Measurements from ENCODE around the gene CERS1. TPM values are rescaled to one million over a fixed set of nuclear protein-coding genes. Genes with fewer than 3 reads are reported as not detected.

CERS1 gene
- total and polyA plus RNA-seq, 5 donors from 2014 or later, result not detected

Other genes with a start within 250 kb of the CERS1 start
- gene CRTC1, start 212.5 kb downstream of the CERS1 start, total RNA-seq, result 20.2 TPM
- gene CRTC1, start 212.5 kb downstream of the CERS1 start, polyA plus RNA-seq, result 1 to 10 TPM in 2 of 4 donors, under 1 TPM in 2; 0.47 to 1.5 (median 0.82) TPM
- not detected for gene COMP, start 104.9 kb downstream of the CERS1 start, total RNA-seq
- gene COMP, start 104.9 kb downstream of the CERS1 start, polyA plus RNA-seq, result not detected
- gene UPF1, start 64.2 kb downstream of the CERS1 start, total RNA-seq, result 140 TPM
- 10 to 100 TPM in 2 of 4 donors, 1 to 10 TPM in 2; 8.6 to 11.9 (median 9.8) TPM for gene UPF1, start 64.2 kb downstream of the CERS1 start, polyA plus RNA-seq
- 165 TPM for gene COPE, start 23.2 kb upstream of the CERS1 start, total RNA-seq
- 100 to 1,000 TPM; 218 to 314 (median 273) TPM for gene COPE, start 23.2 kb upstream of the CERS1 start, polyA plus RNA-seq
- 48.0 TPM for gene DDX49, start 23.6 kb upstream of the CERS1 start, total RNA-seq
- gene DDX49, start 23.6 kb upstream of the CERS1 start, polyA plus RNA-seq, result 10 to 100 TPM; 21.6 to 30.9 (median 26.4) TPM
- gene HOMER3, start 45.1 kb upstream of the CERS1 start, total RNA-seq, result 3.6 TPM
- gene HOMER3, start 45.1 kb upstream of the CERS1 start, polyA plus RNA-seq, result 1 to 10 TPM; 2.8 to 3.9 (median 3.3) TPM
- gene SUGP2, start 137.4 kb upstream of the CERS1 start, total RNA-seq, result 131 TPM
- 1 to 10 TPM; 6.2 to 9.7 (median 7.8) TPM for gene SUGP2, start 137.4 kb upstream of the CERS1 start, polyA plus RNA-seq
- 14.2 TPM for gene ARMC6, start 137.4 kb upstream of the CERS1 start, total RNA-seq
- 10 to 100 TPM; 23.7 to 36.5 (median 31.8) TPM for gene ARMC6, start 137.4 kb upstream of the CERS1 start, polyA plus RNA-seq
- 32.2 TPM for gene SLC25A42, start 167.8 kb upstream of the CERS1 start, total RNA-seq
- gene SLC25A42, start 167.8 kb upstream of the CERS1 start, polyA plus RNA-seq, result 10 to 100 TPM; 10.4 to 24.0 (median 16.2) TPM
- 15.6 TPM for gene TMEM161A, start 242.3 kb upstream of the CERS1 start, total RNA-seq
- 10 to 100 TPM; 24.0 to 26.0 (median 24.8) TPM for gene TMEM161A, start 242.3 kb upstream of the CERS1 start, polyA plus RNA-seq